ENCODE data around the gene TRIAP1.

DNA sequence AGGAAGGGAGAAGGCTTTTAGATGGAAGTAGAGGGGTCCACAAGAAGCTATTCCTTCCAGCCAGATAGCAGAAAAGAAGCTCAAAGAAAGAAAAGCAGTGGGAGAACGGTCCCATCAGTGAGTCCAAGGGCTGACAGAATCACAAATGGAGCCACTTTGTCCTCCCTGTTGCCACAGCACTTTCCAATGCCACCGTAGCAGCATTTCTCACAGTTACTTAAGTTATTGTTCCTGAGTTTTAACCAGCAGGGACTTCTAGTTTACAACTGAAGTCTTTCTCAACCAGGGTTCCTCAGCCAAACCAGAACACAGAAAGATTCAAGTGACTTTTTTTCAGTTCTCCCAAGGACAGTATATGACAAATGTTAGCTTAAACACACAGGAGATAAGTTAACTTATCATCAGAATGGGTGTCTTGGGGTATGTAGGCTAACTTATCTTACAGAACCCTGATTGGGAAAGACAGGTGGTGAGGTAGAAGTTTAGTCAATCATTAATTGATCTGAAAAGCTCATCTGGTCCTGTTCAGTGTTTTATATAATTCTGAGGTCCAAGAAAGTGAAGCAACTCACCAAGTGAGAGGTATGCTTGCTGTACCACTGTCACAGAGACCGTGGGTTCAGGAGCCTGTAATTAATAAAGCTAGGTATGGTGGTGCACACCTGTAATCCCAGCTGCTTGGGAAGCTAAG is 7.0 kb upstream of the TRIAP1 start:
- TF ChIP-seq EZH2 (IDR thresholded peaks at IDR 0.05; ENCODE audit: low read depth) = no peak
- TF ChIP-seq, protein P1, sequence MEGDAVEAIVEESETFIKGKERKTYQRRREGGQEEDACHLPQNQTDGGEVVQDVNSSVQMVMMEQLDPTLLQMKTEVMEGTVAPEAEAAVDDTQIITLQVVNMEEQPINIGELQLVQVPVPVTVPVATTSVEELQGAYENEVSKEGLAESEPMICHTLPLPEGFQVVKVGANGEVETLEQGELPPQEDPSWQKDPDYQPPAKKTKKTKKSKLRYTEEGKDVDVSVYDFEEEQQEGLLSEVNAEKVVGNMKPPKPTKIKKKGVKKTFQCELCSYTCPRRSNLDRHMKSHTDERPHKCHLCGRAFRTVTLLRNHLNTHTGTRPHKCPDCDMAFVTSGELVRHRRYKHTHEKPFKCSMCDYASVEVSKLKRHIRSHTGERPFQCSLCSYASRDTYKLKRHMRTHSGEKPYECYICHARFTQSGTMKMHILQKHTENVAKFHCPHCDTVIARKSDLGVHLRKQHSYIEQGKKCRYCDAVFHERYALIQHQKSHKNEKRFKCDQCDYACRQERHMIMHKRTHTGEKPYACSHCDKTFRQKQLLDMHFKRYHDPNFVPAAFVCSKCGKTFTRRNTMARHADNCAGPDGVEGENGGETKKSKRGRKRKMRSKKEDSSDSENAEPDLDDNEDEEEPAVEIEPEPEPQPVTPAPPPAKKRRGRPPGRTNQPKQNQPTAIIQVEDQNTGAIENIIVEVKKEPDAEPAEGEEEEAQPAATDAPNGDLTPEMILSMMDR (conservative IDR thresholded peaks at IDR 0.05) = no peak

Measured in PC-9 (cell line).